ENCODE data around the gene POLR2L.

The POLR2L gene

DNA sequence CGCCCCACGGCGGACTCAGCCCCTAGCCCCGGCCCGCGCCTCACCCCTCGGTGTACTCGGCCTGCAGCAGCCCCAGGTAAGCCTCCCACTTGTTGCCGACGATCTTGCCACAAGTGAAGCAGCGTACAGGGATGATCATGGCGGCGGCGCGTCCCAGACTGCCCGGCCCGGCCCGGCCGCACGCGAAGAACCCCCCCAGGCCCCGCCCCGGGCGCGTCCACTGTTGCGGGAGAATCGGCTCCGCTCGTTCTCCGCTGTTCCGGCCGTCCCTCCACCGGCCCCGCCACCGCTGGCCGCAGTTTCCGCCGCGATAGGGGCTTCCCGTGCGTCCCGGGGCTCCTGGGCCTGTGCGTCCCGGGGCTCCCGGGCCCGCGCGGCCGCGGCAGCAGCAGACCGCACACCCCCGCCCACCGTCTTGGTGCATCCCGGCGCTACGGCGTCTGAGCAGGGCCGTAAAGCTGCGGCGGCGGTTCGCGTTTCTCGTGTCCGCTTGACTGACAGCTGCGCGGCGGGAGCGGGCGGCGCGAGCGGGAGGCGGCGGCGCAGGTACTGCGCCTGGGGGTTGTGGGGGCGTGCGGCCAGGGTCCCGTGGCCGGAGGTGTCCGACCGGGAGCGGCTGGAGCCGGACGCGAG is at the start of gene POLR2L, which contains the start of gene TSPAN4:
Gene POLR2L (minus strand): TSS at position 160 of the 633 bp plus-strand sequence. CDS start 21 bp downstream, at position 139.
Gene TSPAN4 (plus strand): TSS at position 483 of the 633 bp plus-strand sequence. CDS start 7,453 bp downstream, outside the sequence.
- DNase-seq: peak; percentile 96

DNA sequence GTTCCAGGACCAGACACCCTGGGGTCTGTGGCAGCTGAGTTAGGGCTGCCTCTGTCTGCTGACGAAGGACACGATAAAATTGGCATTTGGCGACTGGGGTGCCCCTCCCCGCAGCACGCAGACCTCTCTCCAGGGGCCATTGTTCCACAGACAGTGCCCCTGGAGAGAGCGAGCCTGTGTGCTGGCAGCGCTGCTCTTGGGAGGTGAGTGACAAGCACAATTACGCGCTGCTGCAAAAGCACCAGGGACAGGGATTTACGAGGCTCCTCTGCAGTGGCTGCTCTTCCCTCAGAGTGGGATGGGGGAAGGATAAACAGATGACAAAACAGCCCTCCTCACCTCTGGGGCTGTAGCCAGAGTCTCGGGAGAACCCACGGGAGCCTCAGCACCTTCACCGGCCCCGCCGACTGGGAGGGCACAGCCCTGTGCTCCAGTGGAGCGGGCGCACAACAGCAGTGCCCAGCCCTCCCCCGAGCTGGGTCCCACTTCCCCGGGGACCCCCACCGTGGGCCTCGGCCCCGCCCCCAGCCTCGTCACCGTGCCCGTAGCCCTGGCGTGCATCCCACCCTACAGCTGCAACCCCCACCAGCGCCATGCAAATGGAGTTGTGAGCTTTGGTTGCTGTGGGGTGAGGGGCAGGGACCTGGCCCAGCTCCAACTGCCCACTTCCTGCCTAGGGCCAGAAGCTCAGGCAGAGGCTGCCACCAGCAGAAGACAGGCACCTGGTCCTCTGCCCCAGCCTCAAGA is 48.6 kb upstream of the POLR2L start:
- peak; percentile 47 for DNase-seq

DNA sequence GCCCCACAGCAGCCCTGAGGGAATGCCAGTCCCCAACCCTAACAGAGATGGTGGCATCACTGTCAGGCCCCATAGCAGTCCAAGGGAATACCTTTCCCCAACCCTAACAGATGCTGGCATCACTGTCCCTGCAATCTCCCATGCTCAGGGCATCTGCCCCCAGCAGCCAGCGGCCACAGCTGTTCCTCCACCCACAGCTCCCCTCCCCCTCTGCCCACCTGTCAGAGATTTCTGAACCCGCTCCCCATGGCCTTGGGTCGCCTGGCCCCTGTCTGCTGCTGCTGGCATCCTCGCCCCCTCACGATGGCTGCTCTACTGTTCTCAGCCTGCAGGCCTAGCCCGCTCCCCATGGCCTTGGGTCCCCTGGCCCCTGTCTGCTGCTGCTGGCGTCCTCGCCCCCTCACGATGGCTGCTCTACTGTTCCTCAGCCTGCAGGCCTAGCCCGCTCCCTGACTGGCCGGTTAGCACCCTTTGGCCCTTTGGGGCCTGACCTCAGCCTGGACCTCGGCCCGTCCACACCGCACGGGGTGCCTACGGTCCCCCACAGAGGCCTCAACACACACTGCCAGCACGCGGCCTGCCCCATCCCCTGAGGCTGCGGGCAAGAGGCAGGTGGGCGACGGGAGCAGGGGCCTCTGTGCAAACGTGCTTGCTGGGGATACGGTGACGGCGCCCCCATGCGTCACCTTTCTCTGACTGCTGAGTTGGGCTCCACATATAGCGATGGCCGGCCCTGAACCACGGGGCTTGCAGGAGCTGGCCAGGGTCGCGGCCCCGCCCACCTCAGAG is 47.6 kb upstream of the POLR2L start:
- no peak for DNase-seq

- DNase-seq: peak; percentile 39
These were observed 46.9 kb upstream of the POLR2L start for GRCh38 chr11:889257-889656.

DNA sequence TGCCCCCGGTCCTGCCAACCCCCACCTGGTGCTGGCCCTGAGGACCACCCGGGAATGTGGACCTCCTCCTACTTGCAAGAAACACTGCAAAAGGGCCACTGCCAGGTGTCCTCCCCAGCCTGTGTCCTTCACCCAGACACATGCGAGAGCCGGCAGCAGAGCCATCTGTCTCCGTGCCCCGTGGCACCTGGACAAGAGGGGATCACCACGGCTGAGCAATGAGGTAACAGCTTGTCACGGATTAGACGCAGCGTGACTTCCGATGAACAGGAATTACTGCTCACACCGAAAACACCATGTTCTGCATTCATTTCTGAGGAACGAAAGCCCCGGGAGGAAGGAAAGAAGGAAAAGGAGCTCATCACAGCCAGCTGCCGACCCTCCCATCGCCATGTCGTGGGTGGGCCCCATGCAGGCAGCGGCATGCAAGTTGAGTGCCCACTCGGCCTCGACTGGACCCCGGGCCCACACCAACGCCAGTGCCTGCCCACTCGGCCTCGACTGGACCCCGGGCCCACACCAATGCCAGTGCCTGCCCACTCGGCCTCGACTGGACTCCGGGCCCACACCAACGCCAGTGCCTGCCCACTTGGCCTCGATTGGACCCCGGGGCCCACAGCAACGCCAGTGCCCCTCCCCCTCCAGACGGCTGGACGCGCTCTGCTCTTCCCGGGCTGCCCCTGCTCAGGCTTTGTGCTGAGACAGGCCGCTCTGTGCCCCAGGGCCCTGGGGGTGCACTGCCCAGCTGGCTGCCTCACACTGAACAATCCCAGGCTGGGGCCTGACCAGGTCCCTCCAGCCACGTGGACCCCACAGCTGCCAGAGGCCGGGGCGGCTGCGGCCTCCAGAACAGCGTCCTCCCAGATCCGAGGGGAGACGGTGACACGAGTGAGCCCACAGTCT is 46.2 kb upstream of the POLR2L start:
- peak; percentile 49 for DNase-seq

DNA sequence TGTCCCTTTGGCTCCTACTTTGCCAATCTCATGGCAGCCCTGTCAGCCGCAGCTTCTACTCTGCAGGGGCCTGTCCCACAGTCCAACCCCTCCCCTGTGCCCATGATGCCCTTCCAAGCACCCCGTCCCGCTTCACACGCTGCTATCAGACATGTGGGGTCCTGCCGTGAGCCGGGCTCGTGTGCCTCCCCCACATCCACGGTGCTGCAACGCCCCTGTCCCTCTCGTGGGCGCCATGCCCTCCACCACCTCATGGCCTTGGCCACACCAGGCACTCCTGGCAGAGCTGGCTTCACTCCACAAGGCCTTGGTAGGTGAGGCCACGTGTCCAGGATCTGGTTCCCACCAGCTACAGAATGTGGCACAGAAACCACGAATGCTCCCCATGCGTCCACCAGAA is 45.3 kb upstream of the POLR2L start:
- DNase-seq: no peak

GRCh38 chr11:886568-886967 is 44.2 kb upstream of the POLR2L start:
- no peak for DNase-seq

- no peak for DNase-seq
These were observed 42.3 kb upstream of the POLR2L start for GRCh38 chr11:884578-885070.

GRCh38 chr11:883527-883926 is 41.2 kb upstream of the POLR2L start:
- no peak for DNase-seq

- no peak for DNase-seq
These were observed 40.3 kb upstream of the POLR2L start for GRCh38 chr11:882596-882995.

DNA sequence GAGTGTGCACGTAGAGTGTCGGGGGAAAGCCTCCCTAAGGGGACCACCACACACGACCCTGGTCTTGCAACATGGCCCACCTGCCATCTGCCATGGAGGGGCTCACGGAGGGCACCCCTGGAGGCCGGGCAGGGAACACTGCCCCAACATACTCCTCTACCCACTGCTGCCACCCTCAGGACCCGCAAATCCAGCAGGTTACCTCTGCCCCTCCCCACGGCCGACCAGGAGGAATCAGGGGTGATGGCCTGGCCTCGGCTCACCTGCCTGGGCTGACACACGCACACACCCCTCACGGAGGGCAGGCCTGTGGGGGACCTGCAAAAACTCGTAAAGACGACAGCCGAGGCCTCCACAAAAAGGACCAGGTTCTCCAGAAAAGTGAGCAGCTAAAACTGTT is 38.1 kb upstream of the POLR2L start:
- no peak for DNase-seq

GRCh38 chr11:877565-877964 is 35.2 kb upstream of the POLR2L start:
- no peak for DNase-seq

GRCh38 chr11:876545-876944 is 34.2 kb upstream of the POLR2L start:
- no peak for DNase-seq

DNA sequence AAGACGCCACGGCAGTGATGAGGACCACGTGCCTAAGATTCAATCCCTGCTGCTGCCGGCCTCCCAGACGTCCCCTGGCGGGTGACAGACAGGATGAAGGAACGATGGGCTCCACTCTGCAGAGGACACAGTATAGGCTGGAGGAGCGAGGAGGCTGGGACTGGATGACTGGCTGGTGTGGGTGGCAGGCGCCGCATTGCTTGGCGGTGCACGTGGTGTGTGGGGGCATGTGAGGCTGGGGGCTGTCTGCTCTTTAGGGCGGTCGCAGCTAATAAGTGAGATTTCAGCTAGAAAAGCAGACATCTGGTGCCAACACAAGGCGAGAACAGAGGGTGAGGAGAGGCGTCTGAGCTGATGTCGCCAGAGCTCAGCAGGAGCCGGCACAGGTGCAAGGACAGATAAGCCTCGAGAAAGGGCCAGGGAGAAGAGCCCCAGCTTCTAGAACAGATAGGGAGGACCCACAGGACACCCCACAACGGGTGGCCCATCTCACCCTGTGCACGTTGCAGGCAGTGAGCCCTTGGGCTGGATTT is 33.5 kb upstream of the POLR2L start:
- DNase-seq: no peak

DNA sequence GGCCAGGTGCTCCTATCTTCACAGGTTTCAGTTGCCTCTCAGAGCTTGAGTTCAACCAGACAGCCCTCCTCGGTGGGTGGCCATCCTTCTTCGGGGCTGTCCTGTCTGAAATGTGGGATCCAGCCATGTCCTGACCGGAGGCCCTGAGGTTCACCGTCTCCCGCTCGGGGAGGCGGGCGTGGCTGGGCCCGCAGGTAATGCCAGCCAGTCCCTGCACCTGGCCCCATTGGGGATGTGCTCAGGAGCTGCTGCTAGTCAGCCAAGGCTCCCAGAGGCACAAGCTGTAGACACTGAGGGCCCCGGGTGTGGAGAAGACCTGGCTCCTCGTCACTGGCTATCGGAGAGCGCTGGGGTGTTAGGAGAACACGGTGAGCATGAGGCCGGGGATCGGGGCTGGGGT is 32.9 kb upstream of the POLR2L start:
- no peak for DNase-seq

DNA sequence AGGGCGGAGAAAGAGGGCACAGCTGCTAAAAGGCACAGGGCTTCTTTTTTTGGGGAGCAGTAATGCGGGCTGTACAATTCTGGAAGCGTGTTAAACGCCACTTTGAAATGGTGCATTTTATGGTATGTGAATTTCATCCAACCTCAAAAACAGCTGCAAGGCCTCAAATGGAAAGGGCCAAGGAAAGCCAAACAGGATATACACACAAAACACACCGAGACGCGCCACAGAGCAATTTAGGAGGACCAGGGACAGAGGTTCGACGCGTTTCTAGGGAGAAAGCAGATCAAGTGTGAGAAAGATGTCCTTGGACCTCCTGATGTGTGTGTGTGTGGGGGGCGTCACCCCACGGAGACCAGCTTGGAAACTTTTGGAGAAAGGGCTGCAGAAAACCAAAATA is 31.4 kb upstream of the POLR2L start:
- no peak for DNase-seq

DNA sequence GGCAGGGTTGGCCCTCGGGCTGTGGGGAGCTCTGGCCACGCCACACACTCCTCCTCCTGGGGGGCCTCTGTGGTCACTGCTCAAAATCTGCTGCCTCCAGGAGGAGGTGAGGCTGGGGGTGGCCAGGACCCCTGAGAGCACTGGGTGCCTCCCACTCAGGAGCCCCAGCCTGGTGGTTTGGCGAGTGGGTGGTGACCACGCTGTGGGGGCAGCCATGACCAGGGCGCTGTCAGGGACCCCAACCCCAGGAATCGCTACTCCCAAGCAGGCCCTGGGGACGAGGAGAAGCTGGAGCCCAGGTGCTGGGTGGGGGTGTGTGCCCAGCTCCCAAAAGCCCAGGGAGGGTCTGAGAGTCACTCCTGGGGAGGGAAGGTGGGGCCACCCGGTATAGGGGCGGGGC is 30.5 kb upstream of the POLR2L start:
- no peak for DNase-seq

GRCh38 chr11:871472-871871 is 29.1 kb upstream of the POLR2L start:
- no peak for DNase-seq

GRCh38 chr11:870418-870817 is 28.1 kb upstream of the POLR2L start:
- DNase-seq: no peak

- peak; percentile 66 for DNase-seq
These were observed 27.7 kb upstream of the POLR2L start for GRCh38 chr11:870127-870413.

GRCh38 chr11:869399-870126 is 27.2 kb upstream of the POLR2L start:
- peak; percentile 15 for DNase-seq

- peak; percentile 1 for DNase-seq
These were observed 26.5 kb upstream of the POLR2L start for GRCh38 chr11:868802-869201.
